Measurements from ENCODE around the gene TBC1D32.
"Not testable (repeated sequence)": the region's sequence is repeated elsewhere in the genome, so short reads cannot be mapped to it uniquely, and the experiment has no call there.

Gene TBC1D32

GRCh38 chr6:121383478-121383877 is 49.2 kb upstream of the TBC1D32 start (continued):
- TF ChIP-seq CSRNP3 (CRISPR knock-in tag; IDR thresholded peaks at IDR 0.05) (no peak), TOX (CRISPR knock-in tag; IDR thresholded peaks at IDR 0.05; ENCODE audit: borderline replicate concordance) (no peak), TSHZ2 (CRISPR knock-in tag; IDR thresholded peaks at IDR 0.05) (no peak), ZNF70 (CRISPR knock-in tag; IDR thresholded peaks at IDR 0.05) (no peak), PPARA (CRISPR knock-in tag; IDR thresholded peaks at IDR 0.05; ENCODE audit: borderline replicate concordance) (no peak), ZNF8 (CRISPR knock-in tag; IDR thresholded peaks at IDR 0.05) (no peak)

- peak; percentile 34 for ATAC-seq
- 0 out of 2 replicates have a peak, but pooled peaks have one; percentile 12 for TF ChIP-seq SNAI2 (CRISPR knock-in tag; IDR thresholded peaks at IDR 0.05)
- 0 out of 2 replicates have a peak, but pooled peaks have one; percentile 7 for TF ChIP-seq ISL1 (CRISPR knock-in tag; IDR thresholded peaks at IDR 0.05)
- no peak for TF ChIP-seq GLIS3 (CRISPR knock-in tag; IDR thresholded peaks at IDR 0.05)
- TF ChIP-seq TCF4 (CRISPR knock-in tag; IDR thresholded peaks at IDR 0.05; ENCODE audit: borderline replicate concordance): peak; percentile 20; the same call in 1 of the 2 replicates
Observed at GRCh38 chr6:121382467-121383121, 48.3 kb upstream of the TBC1D32 start.

- ATAC-seq: no peak
- TF ChIP-seq CREB5 (CRISPR knock-in tag; IDR thresholded peaks at IDR 0.05; ENCODE audit: low read depth) (no peak), SNAI2 (CRISPR knock-in tag; IDR thresholded peaks at IDR 0.05) (no peak), PATZ1 (CRISPR knock-in tag; IDR thresholded peaks at IDR 0.05; ENCODE audit: borderline replicate concordance) (no peak), CSRNP3 (CRISPR knock-in tag; IDR thresholded peaks at IDR 0.05) (no peak), ZFP3 (CRISPR knock-in tag; IDR thresholded peaks at IDR 0.05) (no peak), BACH2 (CRISPR knock-in tag; IDR thresholded peaks at IDR 0.05; ENCODE audit: borderline replicate concordance) (no peak), ZNF565 (CRISPR knock-in tag; conservative IDR thresholded peaks at IDR 0.05; ENCODE audit: low read depth) (no peak), TOX (CRISPR knock-in tag; IDR thresholded peaks at IDR 0.05; ENCODE audit: borderline replicate concordance) (no peak), ZFP30 (CRISPR knock-in tag; IDR thresholded peaks at IDR 0.05) (no peak), ZNF8 (CRISPR knock-in tag; IDR thresholded peaks at IDR 0.05) (no peak), ESRRG (CRISPR knock-in tag; IDR thresholded peaks at IDR 0.05) (no peak), TSHZ2 (CRISPR knock-in tag; IDR thresholded peaks at IDR 0.05) (no peak), GLIS3 (CRISPR knock-in tag; IDR thresholded peaks at IDR 0.05) (no peak)
Observed at GRCh38 chr6:121376411-121376810, 42.1 kb upstream of the TBC1D32 start.

GRCh38 chr6:121374219-121374618 is 39.9 kb upstream of the TBC1D32 start:
- ATAC-seq: not testable (repeated sequence)
